Measurements from ENCODE around the gene CD79A. TPM values are rescaled to one million over a fixed set of nuclear protein-coding genes. Genes with fewer than 3 reads are reported as not detected.

The CD79A gene
- polyA plus RNA-seq, 4 donors: 0.45 to 10.5 (median 4.9) TPM

DNA sequence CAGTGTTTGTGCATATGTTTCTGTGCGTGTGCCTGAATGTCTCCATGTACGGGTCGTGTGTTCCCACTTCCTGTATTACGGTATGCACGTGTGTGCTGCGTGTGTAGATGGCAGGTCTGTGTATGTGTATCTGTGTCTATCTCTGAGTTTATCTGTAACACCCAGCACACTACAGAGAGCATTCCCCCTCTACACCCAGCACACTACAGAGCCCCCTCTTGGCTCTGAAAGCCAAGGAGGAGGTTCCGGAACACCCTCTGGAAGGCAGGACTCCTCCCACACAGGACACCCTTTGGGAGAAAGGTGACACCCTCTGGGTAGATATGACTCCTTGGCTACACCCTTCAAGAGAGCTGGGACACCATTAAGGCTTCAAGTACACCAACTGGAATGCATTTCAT is 53.2 kb downstream of the CD79A start:
- Histone ChIP-seq H3K9me3 (ENCODE audit: control insufficient read depth in 2 of 2, insufficient read depth in 1 of 2, low read depth in 1 of 2, low read length in 1 of 2) (no peaks in the 10 kb centered on the region), H3K27ac (ENCODE audit: low read depth in 1 of 3, low read length in 2 of 3) (no peak overlapping the region), H3K4me1 (ENCODE audit: control insufficient read depth in 3 of 3, insufficient read depth in 2 of 3, low read depth in 1 of 3, low read length in 2 of 3) (peaks cover 0 to 7% (median 0%) of the 10 kb centered on the region in 3 donors), H3K4me3 (ENCODE audit: low read depth in 1 of 3, low read length in 3 of 3) (no peak overlapping the region), H3K27me3 (ENCODE audit: control insufficient read depth in 3 of 3, insufficient read depth in 3 of 3, low read length in 3 of 3) (peaks cover 0 to 94% (median 29%) of the 10 kb centered on the region in 3 donors), H3K36me3 (ENCODE audit: control insufficient read depth in 3 of 3, insufficient read depth in 2 of 3, low read depth in 1 of 3, low read length in 3 of 3) (no peaks in the 10 kb centered on the region)
- WGBS, 3 donors: 13 to 24% (median 18%) methylated on average over 7 of the region's 7 CpGs
- no peak for FAIRE-seq
- no peak for DNase-seq

Other genes starting within 250 kb of the CD79A start
- gene CEACAM7, start 189.0 kb upstream of the CD79A start, polyA plus RNA-seq: under 1 TPM in 2 of 4 donors, not detected in 2; 0.15 to 0.33 TPM
- gene CEACAM5, start 168.7 kb upstream of the CD79A start, polyA plus RNA-seq: 10 to 100 TPM in 2 of 4 donors, 1 to 10 TPM in 2; 2.7 to 47.5 (median 17.8) TPM
- gene CEACAM6, start 121.7 kb upstream of the CD79A start, polyA plus RNA-seq: 10 to 100 TPM in 3 of 4 donors, 1 to 10 TPM in 1; 8.5 to 45.8 (median 19.6) TPM
- under 1 TPM in 2 of 4 donors, not detected in 2; 0.24 to 0.37 TPM for gene CEACAM3, start 80.7 kb upstream of the CD79A start, polyA plus RNA-seq
- gene LYPD4, start 32.6 kb upstream of the CD79A start, polyA plus RNA-seq: not detected
- gene DMRTC2, start 32.2 kb upstream of the CD79A start, polyA plus RNA-seq: not detected
- 1,000 to 10,000 TPM; 2,031 to 3,349 (median 2,770) TPM for gene RPS19, start 17.0 kb upstream of the CD79A start, polyA plus RNA-seq
- gene ARHGEF1, start 5.9 kb downstream of the CD79A start, polyA plus RNA-seq: 100 to 1,000 TPM in 2 of 4 donors, 10 to 100 TPM in 2; 49.7 to 120 (median 86.7) TPM
- gene ERFL, start 51.2 kb downstream of the CD79A start, polyA plus RNA-seq: under 1 TPM in 2 of 4 donors, not detected in 2; 0.04 to 0.21 TPM
- 100 to 1,000 TPM in 3 of 4 donors, 10 to 100 TPM in 1; 72.0 to 227 (median 194) TPM for gene RABAC1, start 82.0 kb downstream of the CD79A start, polyA plus RNA-seq
- gene ATP1A3, start 117.0 kb downstream of the CD79A start, polyA plus RNA-seq: 1 to 10 TPM in 2 of 4 donors, under 1 TPM in 1, not detected in 1; 0.81 to 4.3 (median 1.3) TPM
- 1 to 10 TPM in 1 of 4 donors, under 1 TPM in 2, not detected in 1; 0.27 to 1.6 (median 0.68) TPM for gene GRIK5, start 192.9 kb downstream of the CD79A start, polyA plus RNA-seq
- gene ZNF574, start 198.9 kb downstream of the CD79A start, polyA plus RNA-seq: 10 to 100 TPM in 1 of 4 donors, 1 to 10 TPM in 3; 4.5 to 16.9 (median 7.4) TPM